Measurements from ENCODE around the gene HCFC1.

DNA sequence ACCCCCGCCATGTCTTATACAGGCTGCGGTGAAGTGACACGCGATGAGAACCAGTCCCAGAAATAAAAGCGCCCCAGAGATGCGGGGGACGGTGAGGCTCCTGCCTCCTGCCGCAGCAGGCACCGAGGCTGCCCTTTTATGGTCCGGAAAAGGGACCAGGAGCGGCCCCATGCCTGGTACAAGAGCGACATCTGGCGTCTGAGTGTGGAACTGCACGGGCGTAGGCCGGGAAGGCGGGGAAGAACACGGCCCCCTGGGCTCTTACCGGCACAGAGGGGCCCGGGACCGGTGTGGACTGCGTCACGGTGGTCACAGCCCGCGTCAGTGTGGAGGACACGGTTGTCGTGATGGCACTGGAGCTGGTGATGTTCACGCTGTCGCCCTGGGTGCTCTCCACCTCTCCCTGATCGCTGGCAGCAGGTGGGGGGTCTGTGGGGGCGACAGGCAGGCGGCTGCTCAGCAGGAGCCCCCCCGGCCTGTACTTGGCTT is 18.2 kb downstream of the HCFC1 start:
- TF ChIP-seq EZH2 (IDR thresholded peaks at IDR 0.05; ENCODE audit: low read depth) (no peak), CTCF (conservative IDR thresholded peaks at IDR 0.05) (peak; percentile 95)
